GM19324 (cell line): ENCODE results near the gene KRTAP5-5.

Source experiments
- ATAC-seq: cut with Tn5 transposase; IDR thresholded peaks from one replicate; pipeline ENCODE4 v1.9.1; 2021; ENCODE audit warnings: mild to moderate bottlenecking, moderate library complexity; ENCODE audit not compliant: unreplicated experiment, low FRiP score

The KRTAP5-5 gene

GRCh38 chr11:1673446-1674172 lies 44.0 kb downstream of the KRTAP5-5 start:
- no peak for ATAC-seq

GRCh38 chr11:1674173-1675131 lies 44.9 kb downstream of the KRTAP5-5 start:
- no peak for ATAC-seq

- ATAC-seq = no peak
Measured at GRCh38 chr11:1675536-1676228, 46.1 kb downstream of the KRTAP5-5 start.

GRCh38 chr11:1676229-1676740 lies 46.7 kb downstream of the KRTAP5-5 start:
- no peak for ATAC-seq

- ATAC-seq = no peak
Measured at GRCh38 chr11:1679881-1680280, 50.3 kb downstream of the KRTAP5-5 start.
